Embryonic facial prominence (tissue), 1 donor: ENCODE measurements around the gene QRICH1.

Experiments used
- DNase-seq: peaks from one replicate; pipeline ENCODE4 v3.0.0-alpha.2; 2016; ENCODE audit errors: extremely low spot score

The QRICH1 gene

GRCh38 chr3:48997714-48998637 lies 95.9 kb downstream of the QRICH1 start:
- no peak for DNase-seq

- no peak for DNase-seq
Measured at GRCh38 chr3:48997102-48997635, 96.7 kb downstream of the QRICH1 start.

GRCh38 chr3:48996640-48997039 lies 97.2 kb downstream of the QRICH1 start:
- DNase-seq, result no peak

GRCh38 chr3:48993834-48994233 lies 100.0 kb downstream of the QRICH1 start:
- DNase-seq, result no peak

- no peak for DNase-seq
Measured at GRCh38 chr3:48991851-48992545, 101.9 kb downstream of the QRICH1 start.

GRCh38 chr3:48990636-48991469 lies 103.0 kb downstream of the QRICH1 start:
- no peak for DNase-seq

GRCh38 chr3:48989796-48990635 lies 103.9 kb downstream of the QRICH1 start, which contains the start of gene P4HTM:
Gene P4HTM, plus strand, starts transcription at chr3:48990241. Its CDS starts 16 bp downstream, at chr3:48990257.
- DNase-seq, result peak; percentile 74

GRCh38 chr3:48989126-48989795 lies 104.6 kb downstream of the QRICH1 start:
- no peak for DNase-seq

- no peak for DNase-seq
Measured at GRCh38 chr3:48985831-48986376, 108.0 kb downstream of the QRICH1 start.

GRCh38 chr3:48984663-48985062 lies 109.2 kb downstream of the QRICH1 start:
- DNase-seq, result no peak

- DNase-seq, result no peak
Measured at GRCh38 chr3:48983096-48983495, 110.8 kb downstream of the QRICH1 start.

GRCh38 chr3:48982686-48983085 lies 111.2 kb downstream of the QRICH1 start:
- no peak for DNase-seq

- DNase-seq, result no peak
Measured at GRCh38 chr3:48982016-48982415, 111.9 kb downstream of the QRICH1 start.

GRCh38 chr3:48980295-48980694 lies 113.6 kb downstream of the QRICH1 start:
- DNase-seq, result no peak
